PC-9 (cell line): ENCODE results near the gene MYH7.

Source experiments
- CTCF ChIP-seq: fragments of 200-600 bp; sonication (generic); conservative IDR thresholded peaks from 2 replicates; pipeline ENCODE4 v1.6.1; 2017; ENCODE audit warnings: mixed run types, antibody characterized with exemption, mild to moderate bottlenecking, moderate library complexity
- EZH2 ChIP-seq: fragments of 200-600 bp; sonication (generic); IDR thresholded peaks from 2 replicates; pipeline ENCODE4 v1.8.0; 2017; ENCODE audit warnings: antibody characterized with exemption, low read depth

DNA sequence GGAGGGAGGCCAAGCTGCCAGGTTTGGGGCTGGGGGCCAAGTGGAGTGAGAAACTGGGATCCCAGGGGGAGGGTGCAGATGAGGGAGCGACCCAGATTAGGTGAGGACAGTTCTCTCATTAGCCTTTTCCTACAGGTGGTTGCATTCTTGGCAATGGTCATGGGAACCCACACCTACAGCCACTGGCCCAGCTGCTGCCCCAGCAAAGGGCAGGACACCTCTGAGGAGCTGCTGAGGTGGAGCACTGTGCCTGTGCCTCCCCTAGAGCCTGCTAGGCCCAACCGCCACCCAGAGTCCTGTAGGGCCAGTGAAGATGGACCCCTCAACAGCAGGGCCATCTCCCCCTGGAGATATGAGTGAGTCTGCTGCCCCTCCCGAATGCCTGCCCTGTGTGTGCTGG is 62.4 kb downstream of the MYH7 start:
- TF ChIP-seq CTCF = no peak
- TF ChIP-seq EZH2 = no peak
